RWPE2 (cell line): Measurements from ENCODE around the gene ADSS1.

Source experiments
- ATAC-seq: fragments of 200-7000 bp; cut with Tn5 transposase; 3 replicates; pipeline ENCODE4 v1.9.1; 2021; ENCODE audit warnings: low read depth
- DNase-seq: peaks from one replicate; pipeline ENCODE4 v3.0.0-alpha.2; 2020; ENCODE audit warnings: low spot score
- H3K27ac ChIP-seq: fragments of 450-650 bp; 2 replicates; pipeline ENCODE4 v1.5.1; 2017; ENCODE audit warnings: mild to moderate bottlenecking; ENCODE audit not compliant: poor library complexity, severe bottlenecking
- H3K27me3 ChIP-seq: fragments of 250-450 bp; sonication (Bioruptor Pico); 2 replicates; pipeline ENCODE4 v1.5.1; 2021; ENCODE audit warnings: mild to moderate bottlenecking, moderate library complexity; ENCODE audit not compliant: insufficient read depth, poor library complexity, severe bottlenecking
- H3K36me3 ChIP-seq: fragments of 250-450 bp; sonication (Bioruptor Pico); 2 replicates; pipeline ENCODE4 v1.5.1; 2020; ENCODE audit warnings: low read depth, mild to moderate bottlenecking, moderate library complexity
- H3K4me1 ChIP-seq: fragments of 250-450 bp; sonication (Bioruptor Pico); 2 replicates; pipeline ENCODE4 v1.5.1; 2021; ENCODE audit warnings: mild to moderate bottlenecking, moderate library complexity; ENCODE audit not compliant: insufficient read depth, poor library complexity, severe bottlenecking
- H3K4me3 ChIP-seq: fragments of 250-450 bp; sonication (Bioruptor Pico); 2 replicates; pipeline ENCODE4 v1.5.1; 2021; ENCODE audit warnings: mild to moderate bottlenecking, moderate library complexity; ENCODE audit not compliant: severe bottlenecking
- H3K9me3 ChIP-seq: fragments of 250-450 bp; sonication (Bioruptor Pico); 2 replicates; pipeline ENCODE4 v1.5.1; 2021; ENCODE audit warnings: mild to moderate bottlenecking, moderate library complexity; ENCODE audit not compliant: severe bottlenecking
- TF ChIP-seq, protein P1 (sequence below): fragments of 450-650 bp; IDR thresholded peaks from one replicate; pipeline ENCODE4 v1.5.1; 2017; ENCODE audit warnings: mild to moderate bottlenecking, moderate library complexity; ENCODE audit not compliant: poor library complexity, severe bottlenecking

The ADSS1 gene

GRCh38 chr14:104744484-104744883, 20.5 kb downstream of the ADSS1 start:
- no peaks in the 10 kb centered on the region for H3K9me3 ChIP-seq
- peaks cover 14% of the 10 kb centered on the region; the same call in 1 of the 2 replicates for H3K36me3 ChIP-seq
- H3K4me1 ChIP-seq = peaks cover 23% of the 10 kb centered on the region
- no peaks in the 10 kb centered on the region for H3K27me3 ChIP-seq
- DNase-seq (no peak), ATAC-seq (no peak)
- TF ChIP-seq, protein P1, sequence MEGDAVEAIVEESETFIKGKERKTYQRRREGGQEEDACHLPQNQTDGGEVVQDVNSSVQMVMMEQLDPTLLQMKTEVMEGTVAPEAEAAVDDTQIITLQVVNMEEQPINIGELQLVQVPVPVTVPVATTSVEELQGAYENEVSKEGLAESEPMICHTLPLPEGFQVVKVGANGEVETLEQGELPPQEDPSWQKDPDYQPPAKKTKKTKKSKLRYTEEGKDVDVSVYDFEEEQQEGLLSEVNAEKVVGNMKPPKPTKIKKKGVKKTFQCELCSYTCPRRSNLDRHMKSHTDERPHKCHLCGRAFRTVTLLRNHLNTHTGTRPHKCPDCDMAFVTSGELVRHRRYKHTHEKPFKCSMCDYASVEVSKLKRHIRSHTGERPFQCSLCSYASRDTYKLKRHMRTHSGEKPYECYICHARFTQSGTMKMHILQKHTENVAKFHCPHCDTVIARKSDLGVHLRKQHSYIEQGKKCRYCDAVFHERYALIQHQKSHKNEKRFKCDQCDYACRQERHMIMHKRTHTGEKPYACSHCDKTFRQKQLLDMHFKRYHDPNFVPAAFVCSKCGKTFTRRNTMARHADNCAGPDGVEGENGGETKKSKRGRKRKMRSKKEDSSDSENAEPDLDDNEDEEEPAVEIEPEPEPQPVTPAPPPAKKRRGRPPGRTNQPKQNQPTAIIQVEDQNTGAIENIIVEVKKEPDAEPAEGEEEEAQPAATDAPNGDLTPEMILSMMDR = no peak
- H3K27ac ChIP-seq = no peak overlapping the region
- H3K4me3 ChIP-seq = no peak overlapping the region

GRCh38 chr14:104745431-104745830, 21.4 kb downstream of the ADSS1 start:
- H3K4me1 ChIP-seq = peaks cover 32% of the 10 kb centered on the region
- H3K27me3 ChIP-seq = no peaks in the 10 kb centered on the region
- peaks cover 9% of the 10 kb centered on the region; the same call in 1 of the 2 replicates for H3K36me3 ChIP-seq
- DNase-seq = no peak
- no peak overlapping the region for H3K4me3 ChIP-seq
- ATAC-seq = no peak
- no peaks in the 10 kb centered on the region for H3K9me3 ChIP-seq
- TF ChIP-seq, protein P1 = no peak
- H3K27ac ChIP-seq = no peak overlapping the region

- H3K27ac ChIP-seq = peak overlapping the region; percentile 54
- no peak overlapping the region for H3K4me3 ChIP-seq
- TF ChIP-seq, protein P1 = no peak
- H3K36me3 ChIP-seq = peaks cover 9% of the 10 kb centered on the region; the same call in 1 of the 2 replicates
- DNase-seq (no peak), ATAC-seq (no peak)
- H3K4me1 ChIP-seq = peaks cover 32% of the 10 kb centered on the region
- no peaks in the 10 kb centered on the region for H3K27me3 ChIP-seq
- H3K9me3 ChIP-seq = no peaks in the 10 kb centered on the region
Observed at GRCh38 chr14:104746071-104746545, 22.1 kb downstream of the ADSS1 start.

GRCh38 chr14:104746934-104747481, 23.0 kb downstream of the ADSS1 start:
- ATAC-seq = no peak
- DNase-seq = no peak
- TF ChIP-seq, protein P1 = no peak
- H3K36me3 ChIP-seq = peaks cover 9% of the 10 kb centered on the region; the same call in 1 of the 2 replicates
- peak overlapping the region; percentile 54 for H3K27ac ChIP-seq
- H3K4me3 ChIP-seq = no peak overlapping the region
- peaks cover 32% of the 10 kb centered on the region for H3K4me1 ChIP-seq
- H3K27me3 ChIP-seq = no peaks in the 10 kb centered on the region
- H3K9me3 ChIP-seq = no peaks in the 10 kb centered on the region

GRCh38 chr14:104747876-104748275, 23.8 kb downstream of the ADSS1 start:
- no peak for DNase-seq
- TF ChIP-seq, protein P1 = no peak
- peaks cover 9% of the 10 kb centered on the region; the same call in 1 of the 2 replicates for H3K36me3 ChIP-seq
- peaks cover 32% of the 10 kb centered on the region for H3K4me1 ChIP-seq
- H3K27ac ChIP-seq = peak overlapping the region; percentile 54
- H3K27me3 ChIP-seq = no peaks in the 10 kb centered on the region
- H3K4me3 ChIP-seq = no peak overlapping the region
- no peaks in the 10 kb centered on the region for H3K9me3 ChIP-seq
- no peak for ATAC-seq
